Heart left ventricle (tissue), 13 donors: ENCODE data around the gene PREP.

Source experiments
- CTCF ChIP-seq, 12 donors: fragments of 200-600 bp; sonication (generic) in 4 of 12; IDR thresholded peaks; one replicate each; pipeline versions ENCODE4 v1.5.0 to v1.8.0; 2018 to 2022; ENCODE audit warnings: antibody characterized with exemption in 12 of 12, mild to moderate bottlenecking in 5 of 12
- POLR2A ChIP-seq, 2 donors: fragments of 450-650 bp; IDR thresholded peaks; one replicate each; pipeline ENCODE4 v1.6.1; 2017; ENCODE audit warnings: antibody characterized with exemption in 2 of 2, mild to moderate bottlenecking in 2 of 2, moderate library complexity in 2 of 2
- donor health status: ischemic (EF 13 %, LVEDD 7.1; RV severe dilation, severe dysfunction).
- donor health status: DM: no; HTN: yes; CAD: no.
- donor health status: DM: no; HTN: no; CAD: no.
- donor health status: ischemic (EF 25% LVEDD 6.9; RV normal size, moderate dysfunction).
- donor health status: ischemic (EF 25% LVEDD 5.7; RV mildly dilated, moderate dysfunction).
- donor health status: ischemic (EF 35%, LVEDD 5.7; RV mildly dilated, moderate dysfunction).
- donor health status: nonischemic (EF 11% LVEDD 7.7; RV severe dilation, severe dysfunction).
- donor health status: DM: yes; HTN: yes; CAD: no.
- donor health status: PGD.
- donor health status: ischemic (EF 29% LVEDD 5.4; RV normal size, mild dysfunction).
- donor health status: nonischemic (EF 23%, LVEDD 6.1; RV moderate dilation, normal function).

- no peak for TF ChIP-seq CTCF (IDR thresholded peaks at IDR 0.05)
- TF ChIP-seq POLR2A (IDR thresholded peaks at IDR 0.05), result no peak
Observed at GRCh38 chr6:105259913-105260889, 142.7 kb downstream of the PREP start.
